Medulla oblongata (tissue), 1 donor: ENCODE results near the gene WBP4.

ENCODE experiments used
- DNase-seq: peaks from one replicate; pipeline ENCODE4 v3.0.0-alpha.2; 2015; ENCODE audit errors: extremely low spot score

WBP4 gene

GRCh38 chr13:41048640-41049039, 12.7 kb upstream of the WBP4 start:
- no peak for DNase-seq

GRCh38 chr13:41049480-41050440, 11.5 kb upstream of the WBP4 start:
- DNase-seq: no peak

GRCh38 chr13:41052441-41052840, 8.9 kb upstream of the WBP4 start:
- no peak for DNase-seq

GRCh38 chr13:41053384-41053826, 7.9 kb upstream of the WBP4 start:
- DNase-seq: no peak

GRCh38 chr13:41054212-41054877, 7.0 kb upstream of the WBP4 start:
- DNase-seq: peak; percentile 77

- no peak for DNase-seq
Observed at GRCh38 chr13:41054919-41055619, 6.2 kb upstream of the WBP4 start.

- DNase-seq: no peak
Observed at GRCh38 chr13:41056194-41056593, 5.1 kb upstream of the WBP4 start.

- DNase-seq: no peak
Observed at GRCh38 chr13:41056826-41057711, 4.2 kb upstream of the WBP4 start.

- DNase-seq: no peak
Observed at GRCh38 chr13:41058295-41059070, 2.8 kb upstream of the WBP4 start.

GRCh38 chr13:41059456-41060081, 1.7 kb upstream of the WBP4 start:
- DNase-seq: peak; percentile 61

- DNase-seq: peak; percentile 90
Observed at GRCh38 chr13:41060082-41060723, 1.1 kb upstream of the WBP4 start.

- peak; percentile 86 for DNase-seq
Observed at GRCh38 chr13:41060724-41061074, 610 bp upstream of the WBP4 start.

- peak; percentile 67 for DNase-seq
Observed at GRCh38 chr13:41061914-41062837, 867 bp downstream of the WBP4 start.

- no peak for DNase-seq
Observed at GRCh38 chr13:41064493-41064892, 3.2 kb downstream of the WBP4 start.

GRCh38 chr13:41065078-41065477, 3.8 kb downstream of the WBP4 start:
- no peak for DNase-seq

- DNase-seq: no peak
Observed at GRCh38 chr13:41074523-41074922, 13.2 kb downstream of the WBP4 start.

- peak; percentile 48 for DNase-seq
Observed at GRCh38 chr13:41075034-41075433, 13.7 kb downstream of the WBP4 start.

GRCh38 chr13:41075485-41075884, 14.2 kb downstream of the WBP4 start:
- no peak for DNase-seq
